Measurements from ENCODE around the gene SCAF11.

DNA sequence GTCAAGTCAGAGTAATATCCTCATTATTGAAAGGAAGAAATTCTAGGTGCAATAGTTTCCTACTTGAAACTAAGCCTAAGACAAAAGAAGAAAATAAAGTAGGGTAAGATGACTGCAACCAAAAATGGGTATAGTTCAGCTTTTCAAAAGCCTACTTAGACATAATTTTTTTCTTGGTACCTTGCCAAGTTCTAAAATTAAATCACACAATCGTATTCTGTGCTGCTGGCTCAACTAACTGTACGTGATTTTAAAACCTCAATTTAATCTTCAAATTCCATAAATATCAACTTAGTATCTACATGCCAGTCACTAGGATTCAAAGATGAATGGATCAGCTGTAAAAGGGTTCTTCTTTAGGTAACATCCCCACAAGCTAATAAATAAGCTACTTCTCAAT, 56.9 kb downstream of the SCAF11 start:
- TF ChIP-seq CTCF (IDR thresholded peaks at IDR 0.05) = no peak
- no peak for TF ChIP-seq POLR2A (IDR thresholded peaks at IDR 0.05)
